SHP77 (cell line): ENCODE results near the gene HNRNPAB.
"Not testable (repeated sequence)": the region's sequence is repeated elsewhere in the genome, so short reads cannot be mapped to it uniquely, and the experiment has no call there.

ENCODE experiments used
- DNase-seq, 2 experiments: peaks; one replicate each; lab custom pipeline; 2025; lab: John Stamatoyannopoulos, UW

Gene HNRNPAB

DNA sequence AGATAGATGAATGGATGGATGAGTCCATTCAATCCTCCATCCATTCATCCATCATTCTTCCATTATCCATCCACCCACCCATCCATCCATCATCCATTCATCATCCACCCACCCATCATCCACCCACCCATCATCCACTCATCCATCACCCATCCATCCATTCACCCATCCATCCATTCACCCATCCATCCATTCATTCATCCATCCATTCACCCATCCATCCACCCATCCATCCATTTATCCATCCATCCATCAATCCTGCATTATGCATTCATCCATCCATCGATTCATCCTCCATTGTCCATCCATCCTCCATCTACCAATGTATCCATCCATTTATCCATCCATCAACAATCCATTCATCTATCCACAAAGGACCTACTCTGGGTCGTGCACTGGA, 41.1 kb downstream of the HNRNPAB start:
- no peak for DNase-seq

DNA sequence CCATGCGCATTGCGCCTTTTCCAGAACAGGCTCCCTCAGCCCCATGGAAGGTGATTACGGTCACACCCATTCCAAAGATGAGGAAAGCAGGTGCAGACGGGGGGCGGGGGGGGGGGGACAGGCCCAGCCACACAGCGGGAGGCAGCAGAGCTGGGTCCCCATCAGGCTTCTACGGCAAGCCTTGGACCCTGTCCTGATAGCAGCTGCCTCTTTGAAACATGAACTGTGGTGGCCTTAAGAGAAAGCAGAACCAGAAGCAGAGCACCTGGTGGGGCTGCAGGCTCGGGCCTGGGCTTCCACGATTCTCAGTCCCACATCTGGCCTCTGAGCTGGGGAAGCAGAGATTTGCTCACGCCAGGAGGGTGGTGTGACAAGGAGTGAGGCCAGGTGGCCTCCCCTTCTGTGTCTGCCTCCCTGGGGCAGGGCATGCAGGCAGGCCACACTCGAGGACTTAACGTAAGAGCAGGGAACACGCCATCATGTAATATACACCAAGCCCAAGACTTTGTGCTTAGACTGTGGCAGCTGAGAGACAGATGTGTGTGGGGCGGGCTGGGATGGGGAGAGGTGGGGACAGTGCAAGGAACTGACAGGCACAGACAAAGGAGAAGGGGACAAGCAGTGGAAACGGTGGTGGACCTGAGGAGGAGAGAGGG, 42.4 kb downstream of the HNRNPAB start:
- no peak for DNase-seq

DNA sequence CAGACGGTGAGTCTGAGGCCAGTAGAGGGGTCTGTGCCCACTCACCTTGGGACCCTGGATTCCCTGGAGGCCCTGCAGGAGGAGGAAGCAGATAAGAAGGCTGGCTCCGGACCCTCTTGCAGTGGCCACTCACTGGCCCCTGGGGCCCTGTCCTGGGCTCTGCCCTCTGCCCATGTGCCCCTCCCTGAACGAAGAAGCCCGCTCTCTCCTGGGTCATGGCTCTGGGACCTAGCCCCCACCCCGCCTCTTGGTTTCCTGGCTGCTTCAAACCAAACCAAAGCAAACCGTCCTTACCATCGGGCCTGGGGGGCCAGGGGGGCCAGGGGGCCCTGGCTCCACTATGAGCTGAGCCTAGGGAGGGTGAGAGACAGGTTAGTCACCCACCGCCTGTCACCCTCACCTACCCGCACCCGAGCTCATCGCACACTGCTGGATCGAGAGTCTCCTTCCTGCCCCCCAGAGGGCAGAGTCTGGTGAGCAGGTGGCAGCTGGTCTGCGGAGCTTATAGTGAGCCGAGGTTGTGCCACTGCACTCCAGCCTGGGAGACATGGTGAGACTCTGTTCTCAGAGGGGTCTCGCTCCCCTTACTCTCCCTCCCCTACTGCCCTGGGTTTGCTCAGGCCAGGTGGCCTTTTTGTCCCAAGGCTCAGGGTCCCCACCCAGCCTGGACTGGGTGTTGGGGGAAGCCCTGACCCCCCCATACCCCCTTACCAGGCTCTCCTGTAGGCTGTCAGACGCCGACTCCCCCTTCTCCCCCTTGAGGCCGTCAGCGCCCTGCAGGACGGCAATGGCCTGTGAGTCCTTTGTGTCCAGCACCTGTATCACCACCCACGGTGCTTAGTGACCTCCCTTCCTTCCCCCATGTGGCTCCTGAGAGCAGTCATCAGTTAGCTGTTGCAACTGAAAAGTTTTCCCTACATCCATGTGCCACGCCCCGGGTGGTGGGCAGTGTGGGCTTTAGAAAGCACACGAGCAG, 43.4 kb downstream of the HNRNPAB start:
- peak in 1 of 2 experiments; percentile 32 for DNase-seq

DNA sequence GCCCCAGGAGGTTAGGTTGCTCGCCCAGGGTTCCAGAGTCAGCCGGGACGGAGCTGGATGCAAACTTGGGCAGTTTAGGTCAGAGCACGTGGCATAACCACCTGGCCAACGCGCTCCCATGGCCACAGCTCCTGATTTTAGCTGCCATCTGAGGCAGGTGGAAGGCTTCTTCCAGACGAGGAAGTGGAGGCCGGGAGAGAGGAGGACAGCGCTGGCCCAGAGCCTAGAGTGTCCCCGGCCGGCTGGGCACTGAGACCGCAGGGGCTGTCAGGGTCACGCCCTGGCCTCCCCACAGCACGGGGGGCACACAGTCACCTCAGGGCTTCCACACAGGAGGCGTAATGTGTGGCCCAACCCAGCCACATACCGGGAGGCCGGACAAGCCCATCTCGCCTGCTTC, 44.4 kb downstream of the HNRNPAB start:
- DNase-seq = no peak

DNA sequence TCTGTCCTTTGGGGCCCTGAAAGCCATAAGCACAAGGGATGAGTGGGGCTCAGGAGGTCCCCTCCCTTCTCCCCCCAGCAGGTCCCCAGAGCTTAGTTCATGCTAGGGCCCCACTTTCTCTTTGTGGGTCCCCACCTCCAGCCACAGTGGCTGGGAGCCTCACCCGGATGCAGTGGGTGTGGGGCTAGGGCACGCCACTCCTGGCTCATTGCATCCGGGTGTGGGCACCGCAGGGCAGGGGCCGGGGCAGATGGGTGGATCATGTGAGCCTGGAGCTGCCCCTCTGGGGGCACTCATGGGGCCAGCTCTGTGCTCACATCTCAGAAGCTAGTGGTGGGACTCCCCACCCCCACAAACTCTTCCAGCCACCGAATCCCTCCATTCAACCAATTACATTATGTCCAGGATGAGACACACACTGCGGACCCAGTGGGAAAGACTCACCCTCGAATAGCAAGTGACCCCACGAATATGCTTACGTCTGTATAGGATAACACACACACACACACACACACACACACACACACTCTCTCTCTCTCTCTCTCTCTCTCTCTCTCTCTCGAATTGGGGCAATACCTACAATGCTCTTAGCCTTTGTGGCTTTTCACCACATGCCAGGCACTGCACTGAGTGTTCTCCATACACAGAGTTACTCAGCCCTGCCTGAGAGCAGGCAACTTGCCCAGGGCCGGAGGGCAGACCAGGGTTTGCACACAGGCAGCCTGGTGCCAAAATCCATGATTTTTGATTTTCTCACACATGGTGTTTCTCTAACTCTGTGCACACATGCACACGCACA, 45.1 kb downstream of the HNRNPAB start:
- DNase-seq = no peak

DNA sequence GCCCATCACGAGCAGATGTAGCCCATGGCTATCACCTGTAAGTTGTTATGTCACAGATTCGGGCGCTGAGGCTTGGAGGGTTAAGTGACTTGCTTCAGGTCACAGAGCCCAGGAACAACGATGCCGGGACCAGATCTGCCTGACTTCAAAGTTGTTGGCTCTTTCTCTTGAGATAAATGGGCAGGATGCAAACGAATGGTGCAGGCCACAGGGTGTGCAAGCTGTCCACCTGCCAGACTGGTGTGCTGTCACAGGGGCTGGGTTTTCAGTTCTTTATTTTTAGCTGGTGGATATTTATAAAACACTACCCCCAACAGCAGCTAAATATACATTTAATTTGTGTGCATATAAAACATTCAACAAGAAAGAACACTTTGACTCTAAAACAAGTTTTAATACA, 45.9 kb downstream of the HNRNPAB start:
- DNase-seq = no peak

DNA sequence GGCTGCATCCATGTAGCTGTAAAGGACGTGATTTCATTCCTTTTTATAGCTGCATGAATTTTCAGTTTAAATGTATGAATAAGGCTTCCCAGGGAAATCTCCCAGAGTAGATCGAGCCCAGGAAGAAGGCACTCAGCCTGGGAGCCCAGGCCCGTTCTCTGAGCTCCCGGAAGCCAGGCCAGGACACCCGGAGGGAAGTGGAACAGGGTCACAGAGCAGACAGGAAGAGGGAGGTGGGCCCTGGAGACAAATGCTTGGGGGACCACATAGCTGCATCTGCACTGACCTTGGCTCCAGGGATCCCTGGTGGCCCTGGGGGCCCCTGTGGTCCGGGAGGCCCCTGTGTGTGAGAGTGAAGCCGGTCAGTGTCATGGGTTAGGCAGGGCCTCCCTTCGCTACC, 47.9 kb downstream of the HNRNPAB start:
- no peak for DNase-seq

DNA sequence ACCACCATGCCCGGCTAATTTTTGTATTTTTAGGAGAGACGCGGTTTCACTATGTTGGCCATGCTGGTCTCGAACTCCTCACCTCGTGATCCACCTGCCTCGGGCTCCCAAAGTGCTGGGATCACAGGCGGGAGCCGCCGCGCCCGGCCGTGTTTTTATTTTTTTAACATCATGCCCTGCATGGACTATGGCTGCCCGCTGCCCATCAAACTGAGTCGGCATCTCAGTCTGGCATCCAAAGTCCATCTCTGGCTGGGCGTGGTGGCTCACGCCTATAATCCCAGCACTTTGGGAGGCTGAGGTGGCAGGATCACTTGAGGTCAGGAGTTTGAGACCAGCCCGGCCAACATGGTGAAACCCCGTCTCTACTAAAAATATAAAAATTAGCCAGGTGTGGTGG, 49.3 kb downstream of the HNRNPAB start:
- DNase-seq = not testable (repeated sequence)

DNA sequence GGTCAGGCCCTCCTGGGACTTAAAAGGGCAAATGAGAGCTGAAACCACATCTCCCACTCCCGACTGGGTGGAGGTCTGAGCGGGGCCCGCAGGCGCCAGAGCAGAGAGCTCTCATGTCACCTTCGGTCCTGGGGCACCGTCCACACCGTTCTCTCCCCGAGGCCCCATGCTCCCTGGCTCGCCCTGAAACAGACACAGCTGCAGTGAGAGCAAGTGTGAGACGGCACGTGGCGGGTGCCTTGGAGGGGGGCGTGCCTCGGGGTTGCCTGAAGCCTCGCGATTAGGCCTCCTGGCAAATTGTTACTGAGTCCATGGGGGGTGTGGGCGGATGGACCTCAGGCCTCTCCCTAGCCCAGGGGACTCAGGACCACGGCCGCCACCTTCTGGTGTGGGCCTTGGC, 52.4 kb downstream of the HNRNPAB start:
- DNase-seq = no peak

DNA sequence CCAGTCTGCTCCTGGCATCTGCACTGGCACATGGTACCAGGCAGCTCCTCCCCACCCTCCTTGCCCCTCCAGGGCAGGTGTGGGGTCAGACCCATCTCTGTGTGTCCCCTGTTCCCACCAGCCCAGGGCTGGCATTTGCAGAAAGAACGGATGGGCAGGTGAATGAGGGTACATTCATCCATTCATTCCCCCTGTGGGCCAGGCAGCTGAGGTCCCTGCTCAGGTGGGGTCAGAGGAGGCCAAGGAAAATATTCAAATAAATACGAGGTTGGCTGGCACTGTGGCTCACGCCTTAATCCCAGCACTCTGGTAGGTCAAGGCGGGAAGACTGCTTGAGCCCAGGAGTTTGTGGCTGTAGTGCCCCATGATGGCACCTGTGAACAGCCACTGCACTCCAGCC, 53.3 kb downstream of the HNRNPAB start:
- no peak for DNase-seq

DNA sequence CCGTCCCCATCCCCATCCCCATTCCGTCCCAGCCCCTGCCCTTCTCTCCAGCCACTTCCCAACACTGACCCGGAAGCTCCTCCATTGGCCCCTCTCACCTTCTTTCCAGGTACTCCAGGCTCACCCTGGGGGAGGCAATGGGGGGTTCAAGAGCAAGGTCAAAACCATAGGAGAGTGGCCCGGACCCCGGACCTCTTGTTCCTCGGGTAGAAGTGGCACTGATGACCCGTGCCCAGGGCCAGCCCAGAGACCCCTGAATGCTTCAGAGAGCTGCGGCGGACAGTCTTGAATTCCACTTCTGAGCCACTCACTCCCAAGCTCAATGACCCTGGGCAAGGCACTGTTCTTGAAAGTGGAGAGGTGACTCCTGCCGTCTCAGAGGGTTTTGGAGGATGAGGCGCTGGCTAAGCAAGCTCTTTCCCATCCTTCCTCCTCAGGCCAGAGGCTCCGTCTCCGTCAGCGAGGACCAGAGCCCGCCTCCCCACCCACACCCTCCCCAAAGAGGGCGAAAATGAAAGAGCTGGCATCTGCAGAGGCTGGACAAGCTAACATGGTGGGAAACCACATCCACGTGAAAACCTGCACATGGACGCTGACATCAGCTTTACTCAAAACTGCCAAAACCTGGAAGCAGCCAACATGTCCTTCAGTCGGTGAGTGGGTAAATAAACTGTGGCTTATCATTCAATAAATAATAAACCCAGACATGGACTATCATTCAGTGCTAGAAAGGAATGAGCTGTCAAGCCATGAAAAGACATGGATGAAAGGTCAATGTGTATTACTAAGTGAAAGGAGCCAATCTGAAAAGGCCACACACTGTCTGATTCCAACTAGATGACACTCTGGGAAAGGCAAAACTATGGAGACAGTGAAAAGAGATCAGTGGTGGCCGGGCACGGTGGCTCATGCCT, 55.5 kb downstream of the HNRNPAB start:
- DNase-seq = no peak
